Urinary bladder (tissue), 4 donors: ENCODE results near the gene ARHGAP22. TPM values are rescaled to one million over a fixed set of nuclear protein-coding genes. Genes with fewer than 3 reads are reported as not detected.

Experiments
- DNase-seq: peaks from one replicate; pipeline ENCODE4 v3.0.0-alpha.2; 2015; ENCODE audit errors: extremely low spot score
- H3K27ac ChIP-seq: one replicate; pipeline ENCODE4 v1.5.1; 2013; ENCODE audit warnings: low read depth, mild to moderate bottlenecking, moderate library complexity
- H3K36me3 ChIP-seq: one replicate; pipeline ENCODE4 v1.6.1; 2013; ENCODE audit warnings: mild to moderate bottlenecking, moderate library complexity; ENCODE audit not compliant: insufficient read depth
- H3K4me1 ChIP-seq: one replicate; pipeline ENCODE4 v1.6.1; 2013; ENCODE audit warnings: mild to moderate bottlenecking, moderate library complexity; ENCODE audit not compliant: insufficient read depth
- H3K4me3 ChIP-seq: one replicate; pipeline ENCODE4 v1.5.1; 2013; ENCODE audit warnings: low read depth, low read length
- WGBS: extraction: QIAGEN DNeasy Blood & Tissue Kit; methylation state at CpG from one replicate; pipeline ENCODE4 v1.1.7; 2013; 5-methylcytosine and 5-hydroxymethylcytosine counted together
- polyA plus RNA-seq: library from polyadenylated mRNA; stranded (reverse); fragments of 200-250 nt; gene quantifications from one replicate; pipeline ENCODE4 v1.2.3, GENCODE V29; 2013
- total RNA-seq: library from RNA; depleted of rRNA; stranded (reverse); fragments of >200 nt; gene quantifications from one replicate; pipeline ENCODE4 v1.2.3, GENCODE V29; 2014
- donor health status: healthy with polysubstance abuse.
- donor health status: healthy.

The ARHGAP22 gene
- total and polyA plus RNA-seq, 2 donors = 2.3 to 6.0 TPM

GRCh38 chr10:48608279-48608681 lies 3.4 kb upstream of the ARHGAP22 start:
- peaks cover 5% of the 10 kb centered on the region for H3K4me1 ChIP-seq
- no peak for DNase-seq
- WGBS = 63% methylated on average over 3 of the region's 3 CpGs
- no peak overlapping the region for H3K27ac ChIP-seq
- no peaks in the 10 kb centered on the region for H3K36me3 ChIP-seq
- no peak overlapping the region for H3K4me3 ChIP-seq

GRCh38 chr10:48607356-48608278 lies 2.7 kb upstream of the ARHGAP22 start:
- Histone ChIP-seq H3K36me3 (no peaks in the 10 kb centered on the region), H3K4me1 (peaks cover 5% of the 10 kb centered on the region), H3K27ac (no peak overlapping the region), H3K4me3 (no peak overlapping the region)
- DNase-seq = no peak
- 66% methylated on average over 6 of the region's 6 CpGs for WGBS

GRCh38 chr10:48606530-48607355 lies 1.9 kb upstream of the ARHGAP22 start:
- H3K36me3 ChIP-seq = no peaks in the 10 kb centered on the region
- no peak overlapping the region for H3K4me3 ChIP-seq
- WGBS = 82% methylated on average over 8 of the region's 8 CpGs
- peaks cover 5% of the 10 kb centered on the region for H3K4me1 ChIP-seq
- DNase-seq = no peak
- H3K27ac ChIP-seq = no peak overlapping the region

- Histone ChIP-seq H3K36me3 (no peaks in the 10 kb centered on the region), H3K27ac (no peak overlapping the region), H3K4me3 (no peak overlapping the region), H3K4me1 (peaks cover 5% of the 10 kb centered on the region)
- whole genome bisulfite sequencing = 86% methylated on average over 7 of the region's 7 CpGs
- no peak for DNase-seq
Measured at GRCh38 chr10:48605786-48606529, 1.1 kb upstream of the ARHGAP22 start.

- Histone ChIP-seq H3K4me3 (peak overlapping the region; percentile 31), H3K27ac (no peak overlapping the region), H3K36me3 (no peaks in the 10 kb centered on the region), H3K4me1 (peaks cover 5% of the 10 kb centered on the region)
- 23% methylated on average over 42 of the region's 42 CpGs for WGBS
- no peak for DNase-seq
Measured at GRCh38 chr10:48604039-48604990, 558 bp downstream of the ARHGAP22 start.

GRCh38 chr10:48603421-48604038 lies 1.3 kb downstream of the ARHGAP22 start:
- H3K36me3 ChIP-seq = no peaks in the 10 kb centered on the region
- no peak overlapping the region for H3K4me3 ChIP-seq
- 79% methylated on average over 4 of the region's 4 CpGs for WGBS
- no peak overlapping the region for H3K27ac ChIP-seq
- no peak for DNase-seq
- H3K4me1 ChIP-seq = peaks cover 5% of the 10 kb centered on the region

- H3K27ac ChIP-seq = no peak overlapping the region
- WGBS = 89% methylated on average over 8 of the region's 8 CpGs
- no peak overlapping the region for H3K4me3 ChIP-seq
- H3K36me3 ChIP-seq = no peaks in the 10 kb centered on the region
- H3K4me1 ChIP-seq = peaks cover 5% of the 10 kb centered on the region
- DNase-seq = no peak
Measured at GRCh38 chr10:48602401-48603135, 2.3 kb downstream of the ARHGAP22 start.

- WGBS = 97% methylated on average over 1 of the region's 1 CpG
- H3K4me3 ChIP-seq = no peak overlapping the region
- H3K4me1 ChIP-seq = peaks cover 5% of the 10 kb centered on the region
- no peak for DNase-seq
- no peak overlapping the region for H3K27ac ChIP-seq
- H3K36me3 ChIP-seq = no peaks in the 10 kb centered on the region
Measured at GRCh38 chr10:48601789-48602188, 3.1 kb downstream of the ARHGAP22 start.

GRCh38 chr10:48600645-48601505 lies 4.0 kb downstream of the ARHGAP22 start:
- H3K27ac ChIP-seq = no peak overlapping the region
- DNase-seq = no peak
- H3K4me3 ChIP-seq = no peak overlapping the region
- H3K4me1 ChIP-seq = peaks cover 5% of the 10 kb centered on the region
- H3K36me3 ChIP-seq = no peaks in the 10 kb centered on the region
- 93% methylated on average over 3 of the region's 3 CpGs for WGBS

GRCh38 chr10:48599830-48600134 lies 5.1 kb downstream of the ARHGAP22 start:
- no peak for DNase-seq
- Histone ChIP-seq H3K4me3 (no peak overlapping the region), H3K27ac (no peak overlapping the region), H3K4me1 (peaks cover 3% of the 10 kb centered on the region), H3K36me3 (no peaks in the 10 kb centered on the region)
- WGBS = 87% methylated on average over 2 of the region's 2 CpGs
